Esophagus muscularis mucosa (tissue), 4 donors: ENCODE measurements around the gene MTHFR. TPM values are rescaled to one million over a fixed set of nuclear protein-coding genes. Genes with fewer than 3 reads are reported as not detected.

Experiments
- DNase-seq: peaks from one replicate; pipeline ENCODE4 v3.0.0-alpha.2; 2017; ENCODE audit errors: extremely low spot score
- H3K27ac ChIP-seq, 4 donors: fragments of 200-600 bp; sonication (generic); replicated peaks in 1 of 4; 1 replicate in 3 of 4; 2 replicates in 1 of 4; pipeline ENCODE4 v1.5.1; 2016 to 2019; ENCODE audit warnings: mild to moderate bottlenecking in 1 of 4
- H3K27me3 ChIP-seq, 4 donors: fragments of 200-600 bp; sonication (generic); one replicate each; pipeline versions ENCODE4 v1.5.1 to v1.6.0; 2016 to 2019
- H3K36me3 ChIP-seq, 4 donors: fragments of 200-600 bp; sonication (generic); one replicate each; pipeline ENCODE4 v1.5.1; 2016 to 2019
- H3K4me1 ChIP-seq, 4 donors: fragments of 200-600 bp; sonication (generic); one replicate each; pipeline ENCODE4 v1.5.1; 2016 to 2019
- H3K4me3 ChIP-seq, 4 donors: fragments of 200-600 bp; sonication (generic); 1 replicate in 2 of 4; 2 replicates in 2 of 4; pipeline ENCODE4 v1.5.1; 2016 to 2019; ENCODE audit warnings: mild to moderate bottlenecking in 4 of 4, moderate library complexity in 1 of 4
- H3K9me3 ChIP-seq, 4 donors: fragments of 200-600 bp; sonication (generic); 1 replicate in 3 of 4; 2 replicates in 1 of 4; pipeline ENCODE4 v1.5.1; 2016 to 2019
- CTCF ChIP-seq, 3 experiments: fragments of 200-600 bp in 2 of 3; fragments of 450-650 bp in 1 of 3; sonication (generic) in 2 of 3; IDR thresholded peaks; one replicate each; pipeline ENCODE4 v1.5.1; 2017 to 2019; ENCODE audit warnings: antibody characterized with exemption in 3 of 3, mild to moderate bottlenecking in 2 of 3, moderate library complexity in 1 of 3
- EP300 ChIP-seq: sonication (generic); formaldehyde crosslinking; IDR thresholded peaks from one replicate; pipeline ENCODE4 v1.6.1; 2017; ENCODE audit warnings: antibody characterized with exemption
- POLR2A ChIP-seq: fragments of 450-650 bp; IDR thresholded peaks from one replicate; pipeline ENCODE4 v1.6.1; 2017; ENCODE audit warnings: antibody characterized with exemption, moderate library complexity, mild to moderate bottlenecking, low read depth
- POLR2AphosphoS5 ChIP-seq, 2 donors: sonication (generic); formaldehyde crosslinking; IDR thresholded peaks; one replicate each; pipeline ENCODE4 v1.6.1; 2017; ENCODE audit warnings: antibody characterized with exemption in 2 of 2
- WGBS: methylation state at CpG from one replicate; pipeline ENCODE4 v1.1.5; 2018; 5-methylcytosine and 5-hydroxymethylcytosine counted together
- intact Hi-C: fragments of 100-400 bp; cut with DNase I; formaldehyde crosslinking; loops from one replicate; pipeline ENCODE4 v1.15.1; 2023
- total RNA-seq, 4 donors: library from RNA; depleted of rRNA; stranded (reverse); fragments of >200 nt; gene quantifications; one replicate each; pipeline versions ENCODE4 v1.1.0 to v1.2.1, GENCODE V29; 2016

The MTHFR gene
- total RNA-seq, 4 donors from 2014 or later, result 23.4 to 38.6 (median 26.8) TPM

DNA sequence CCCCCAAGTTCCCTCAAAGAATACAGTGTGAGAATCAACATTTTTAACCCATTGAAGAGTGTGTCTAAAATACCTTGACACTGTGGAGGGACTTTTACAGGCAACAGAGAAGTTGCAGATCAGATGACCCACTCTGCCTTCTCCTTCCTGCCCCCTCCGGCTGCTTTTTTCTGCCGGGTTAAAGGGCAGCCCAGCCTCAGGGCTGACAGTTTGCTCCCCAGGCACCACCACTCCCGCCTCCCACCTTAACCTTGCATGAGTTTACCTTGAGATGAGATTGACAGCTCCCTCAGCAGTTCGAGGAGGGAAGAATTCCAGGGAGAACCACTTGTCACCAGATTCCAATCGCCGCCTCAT lies 3.2 kb downstream of the MTHFR start:
- no peak for TF ChIP-seq EP300
- peak; percentile 10 for TF ChIP-seq POLR2A
- TF ChIP-seq CTCF (IDR thresholded peaks at IDR 0.05), result no peak
- peak; percentile 26 to 54 for TF ChIP-seq POLR2AphosphoS5 (IDR thresholded peaks at IDR 0.05)
- peaks cover 43 to 66% (median 57%) of the 10 kb centered on the region in 4 donors for H3K4me1 ChIP-seq
- H3K27ac ChIP-seq, result peak overlapping the region; percentile 95 to 99 (median 98)
- H3K27me3 ChIP-seq, result no peaks in the 10 kb centered on the region
- peaks cover 8 to 42% (median 30%) of the 10 kb centered on the region in 4 donors for H3K36me3 ChIP-seq
- WGBS, result 25% methylated on average over 6 of the region's 6 CpGs
- intact Hi-C loops, result no loop called here
- no peaks in the 10 kb centered on the region for H3K9me3 ChIP-seq
- DNase-seq, result no peak
- peak overlapping the region; percentile 66 to 90 (median 74) for H3K4me3 ChIP-seq

- peaks cover 13 to 44% (median 38%) of the 10 kb centered on the region in 4 donors for H3K36me3 ChIP-seq
- no peak overlapping the region for H3K4me3 ChIP-seq
- TF ChIP-seq EP300 (no peak), CTCF (IDR thresholded peaks at IDR 0.05) (no peak), POLR2AphosphoS5 (IDR thresholded peaks at IDR 0.05) (no peak), POLR2A (no peak)
- WGBS, result 93% methylated on average over 18 of the region's 21 CpGs
- H3K27ac ChIP-seq, result no peak overlapping the region
- no peaks in the 10 kb centered on the region for H3K9me3 ChIP-seq
- no peak for DNase-seq
- intact Hi-C loops, result no loop called here
- H3K4me1 ChIP-seq, result peaks cover 43 to 63% (median 50%) of the 10 kb centered on the region in 4 donors
- H3K27me3 ChIP-seq, result no peaks in the 10 kb centered on the region
Measured at GRCh38 chr1:11800756-11801433, 4.9 kb downstream of the MTHFR start.

DNA sequence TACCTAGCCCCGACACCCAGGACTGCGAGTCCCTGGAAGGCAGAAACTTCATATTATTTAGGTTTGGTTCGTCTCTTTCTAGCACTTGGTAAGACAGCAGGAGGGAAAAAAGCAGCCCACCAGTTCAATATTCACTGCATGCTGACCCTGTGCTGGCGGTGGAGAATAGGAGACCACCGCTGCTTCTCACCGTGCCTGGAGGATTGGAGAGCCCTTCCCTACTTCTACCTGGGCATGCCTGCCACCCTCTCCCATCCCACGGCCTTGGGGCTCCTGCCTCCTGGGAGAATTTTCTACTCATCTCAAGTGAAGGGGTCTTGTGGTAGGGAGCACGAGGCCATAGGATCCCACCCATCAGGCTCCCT lies 5.4 kb downstream of the MTHFR start:
- no peak overlapping the region for H3K4me3 ChIP-seq
- DNase-seq, result no peak
- TF ChIP-seq CTCF (IDR thresholded peaks at IDR 0.05) (no peak), POLR2AphosphoS5 (IDR thresholded peaks at IDR 0.05) (no peak), EP300 (no peak)
- H3K27ac ChIP-seq, result peak overlapping the region in 1 of 4 donors; percentile 12
- intact Hi-C loops, result no loop called here
- 94% methylated on average over 8 of the region's 8 CpGs for WGBS
- peaks cover 43 to 62% (median 53%) of the 10 kb centered on the region in 4 donors for H3K4me1 ChIP-seq
- peaks cover 19 to 49% (median 43%) of the 10 kb centered on the region in 4 donors for H3K36me3 ChIP-seq
- no peaks in the 10 kb centered on the region for H3K27me3 ChIP-seq
- H3K9me3 ChIP-seq, result no peaks in the 10 kb centered on the region

GRCh38 chr1:11799896-11800295 lies 5.9 kb downstream of the MTHFR start:
- no peak for DNase-seq
- intact Hi-C loops, result no loop called here
- WGBS, result 96% methylated on average over 9 of the region's 9 CpGs
- Histone ChIP-seq H3K27me3 (no peaks in the 10 kb centered on the region), H3K4me1 (peaks cover 40 to 58% (median 51%) of the 10 kb centered on the region in 4 donors), H3K36me3 (peaks cover 23 to 54% (median 48%) of the 10 kb centered on the region in 4 donors), H3K4me3 (no peak overlapping the region), H3K9me3 (no peaks in the 10 kb centered on the region), H3K27ac (peak overlapping the region in 1 of 4 donors; percentile 12)
- TF ChIP-seq EP300 (no peak), POLR2AphosphoS5 (IDR thresholded peaks at IDR 0.05) (no peak), POLR2A (no peak), CTCF (IDR thresholded peaks at IDR 0.05) (no peak)

GRCh38 chr1:11799099-11799498 lies 6.7 kb downstream of the MTHFR start:
- no peak for DNase-seq
- Histone ChIP-seq H3K9me3 (no peaks in the 10 kb centered on the region), H3K27ac (peak overlapping the region in 1 of 4 donors; percentile 4), H3K4me3 (no peak overlapping the region), H3K27me3 (no peaks in the 10 kb centered on the region), H3K36me3 (peaks cover 31 to 62% (median 56%) of the 10 kb centered on the region in 4 donors), H3K4me1 (peaks cover 32 to 50% (median 43%) of the 10 kb centered on the region in 4 donors)
- WGBS, result 94% methylated on average over 4 of the region's 5 CpGs
- intact Hi-C loops, result no loop called here
- TF ChIP-seq CTCF (IDR thresholded peaks at IDR 0.05) (no peak), POLR2A (no peak), POLR2AphosphoS5 (IDR thresholded peaks at IDR 0.05) (no peak), EP300 (no peak)
